ENCODE results near the gene AKNA. TPM values are rescaled to one million over a fixed set of nuclear protein-coding genes. Genes with fewer than 3 reads are reported as not detected.

AKNA gene
- total and polyA plus RNA-seq, 2 of the 8 experiments (the other 6 are each of a cell fraction or from before 2014, with no cell fraction given): 21.0 to 27.4 TPM

GRCh38 chr9:114336699-114337395 lies 50.9 kb downstream of the AKNA start:
- Histone ChIP-seq H4K8ac (ENCODE audit: extremely low read depth, insufficient read depth, low read length) (no peak overlapping the region), H3K79me2 (ENCODE audit: control insufficient read depth in 1 of 2, insufficient read depth in 2 of 2, low read length in 2 of 2) (no peaks in the 10 kb centered on the region), H2BK15ac (ENCODE audit: low read length) (no peak overlapping the region), H3K56ac (replicated peaks; ENCODE audit: insufficient read length, low read depth, low read length) (no peak overlapping the region), H3K9me3 (ENCODE audit: insufficient read depth in 2 of 2, low read depth in 1 of 2, low read length in 1 of 2) (no peaks in the 10 kb centered on the region), H4K20me1 (replicated peaks in 1 of 2; ENCODE audit: control insufficient read depth in 1 of 2, insufficient read depth in 2 of 2, low read length in 2 of 2) (peaks cover 0 to 2% of the 10 kb centered on the region in 2 experiments), H2BK12ac (ENCODE audit: low read depth, low read length) (no peak overlapping the region), H2BK20ac (ENCODE audit: low read length) (no peak overlapping the region), H4K5ac (ENCODE audit: insufficient read length, low read depth, low read length) (no peak overlapping the region), H2AK5ac (ENCODE audit: low read depth, low read length) (no peak overlapping the region), H3K4me3 (ENCODE audit: extremely low read depth in 1 of 4, insufficient read depth in 2 of 4, low read depth in 3 of 4, low read length in 4 of 4) (no peak overlapping the region), H3K79me1 (ENCODE audit: low read depth, low read length) (no peaks in the 10 kb centered on the region), H3K14ac (ENCODE audit: insufficient read length) (no peak overlapping the region), H2BK5ac (ENCODE audit: low read depth, low read length) (no peak overlapping the region), H3K27me3 (replicated peaks in 1 of 4; ENCODE audit: control insufficient read depth in 3 of 4, extremely low read depth in 1 of 4, insufficient read depth in 3 of 4, low read length in 3 of 4) (no peaks in the 10 kb centered on the region), H3K4ac (replicated peaks; ENCODE audit: insufficient read length, low read depth, low read length) (no peak overlapping the region), H3K23me2 (ENCODE audit: low read depth, low read length) (no peaks in the 10 kb centered on the region), H3K23ac (ENCODE audit: insufficient read length) (no peak overlapping the region), H3K9ac (replicated peaks in 1 of 4; ENCODE audit: extremely low read depth in 1 of 4, low read depth in 3 of 4, low read length in 3 of 4) (no peak overlapping the region), H2BK120ac (replicated peaks; ENCODE audit: low read depth, low read length) (no peak overlapping the region), H3K18ac (ENCODE audit: extremely low read depth, low read length) (no peak overlapping the region), H3K27ac (ENCODE audit: low read depth, low read length) (no peak overlapping the region), H3K36me3 (ENCODE audit: control insufficient read depth in 2 of 4, insufficient read depth in 4 of 4, low read length in 3 of 4) (peaks cover 10 to 36% (median 24%) of the 10 kb centered on the region in 4 experiments), H3K4me2 (ENCODE audit: insufficient read depth in 1 of 2, low read depth in 2 of 2, low read length in 2 of 2) (no peak overlapping the region), H4K91ac (replicated peaks; ENCODE audit: insufficient read length, low read length) (no peak overlapping the region), H3K4me1 (replicated peaks in 1 of 4; ENCODE audit: control insufficient read depth in 3 of 4, insufficient read depth in 4 of 4, low read length in 3 of 4) (0 out of 7 replicates have a peak, but pooled peaks cover 0 to 2% (median 0%) of the 10 kb centered on the region in 4 experiments), H2AFZ (ENCODE audit: low read length) (no peak overlapping the region)
- ChIA-PET CTCF (ENCODE audit: partially characterized antibody) (interaction anchor here (0.6 to 1.6 kb wide), 5 partner anchors 9 to 255 kb away, joined by 3 to 5 read pairs (median 3); no protein-coding TSS in a partner anchor), POLR2A (ENCODE audit: partially characterized antibody) (interaction anchor here (0.6 to 1.8 kb wide), 5 partner anchors 9 to 46 kb away, joined by 3 to 6 read pairs (median 3); no protein-coding TSS in a partner anchor)
- 93% methylated on average over 22 of the region's 23 CpGs; no CpG with 5 or more reads in 1 of the 2 experiments for WGBS, 2 experiments (ENCODE audit: extremely low coverage in 1 of 2, insufficient coverage in 1 of 2, insufficient read length in 1 of 2, insufficient replicate concordance in 2 of 2, low coverage in 1 of 2, low lambda C conversion rate in 2 of 2, missing lambda C conversion rate in 1 of 2)
- DNase-seq (ENCODE audit: low read depth in 1 of 2, low spot score in 2 of 2) (no peak), FAIRE-seq (no peak)
- TF ChIP-seq ATF2 (IDR thresholded peaks at IDR 0.05; ENCODE audit: low read length): no peak
- no peak for TF ChIP-seq SP2 (IDR thresholded peaks at IDR 0.05; ENCODE audit: low read length)
- TF ChIP-seq POLR2AphosphoS5 (IDR thresholded peaks at IDR 0.05; ENCODE audit: low read depth, low read length): no peak
- no peak for TF ChIP-seq BCL11A (IDR thresholded peaks at IDR 0.05; ENCODE audit: low read depth in 2 of 2, low read length in 2 of 2)
- no peak for TF ChIP-seq SP4 (IDR thresholded peaks at IDR 0.05; ENCODE audit: low read length)
- TF ChIP-seq BACH1 (IDR thresholded peaks at IDR 0.05; ENCODE audit: low read length): no peak
- no peak for TF ChIP-seq TAF7 (optimal IDR thresholded peaks at IDR 0.05; ENCODE audit: borderline replicate concordance, low read depth, low read length)
